GM21515 (cell line): ENCODE results near the gene COL4A1.

Source experiments
- ATAC-seq: cut with Tn5 transposase; IDR thresholded peaks from one replicate; pipeline ENCODE4 v1.9.1; 2021; ENCODE audit not compliant: unreplicated experiment

Gene COL4A1

DNA sequence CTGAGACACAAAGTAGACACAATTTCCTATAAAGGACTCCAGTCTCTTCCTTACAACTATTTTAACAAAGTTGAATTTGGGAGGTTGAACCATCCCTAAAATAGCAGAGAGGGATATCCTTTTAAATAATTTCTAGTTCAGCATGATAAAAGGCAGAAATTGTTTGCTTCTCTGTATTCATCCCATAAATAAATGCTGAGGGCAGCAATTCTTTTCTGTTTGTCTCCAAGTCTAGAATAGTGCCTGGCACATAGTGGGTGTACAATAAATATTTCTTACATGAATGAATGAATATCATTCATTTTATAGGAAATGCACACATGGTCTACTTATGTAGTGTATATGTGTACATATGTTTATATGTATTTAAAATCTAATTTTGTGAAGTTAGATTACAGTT, 12.3 kb downstream of the COL4A1 start:
- ATAC-seq, result no peak

DNA sequence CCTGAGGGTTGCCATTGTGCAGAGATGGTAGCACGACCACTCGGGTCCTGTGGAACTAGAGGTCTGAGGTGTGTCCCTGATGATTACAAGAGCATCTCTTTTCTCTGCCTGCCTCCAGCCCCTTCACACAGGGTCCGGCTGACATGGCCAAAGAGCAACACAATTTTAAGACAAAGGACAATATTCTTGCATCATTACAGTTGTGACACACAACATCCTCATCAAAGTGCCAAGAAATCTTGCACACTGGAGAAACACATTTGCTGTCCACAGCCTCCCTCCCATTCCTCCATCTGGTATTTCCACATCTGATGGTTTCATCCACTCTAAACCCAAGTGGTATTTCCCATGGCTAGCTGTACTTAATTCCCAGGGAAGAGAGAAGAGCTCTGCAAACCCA, 12.8 kb downstream of the COL4A1 start:
- no peak for ATAC-seq

DNA sequence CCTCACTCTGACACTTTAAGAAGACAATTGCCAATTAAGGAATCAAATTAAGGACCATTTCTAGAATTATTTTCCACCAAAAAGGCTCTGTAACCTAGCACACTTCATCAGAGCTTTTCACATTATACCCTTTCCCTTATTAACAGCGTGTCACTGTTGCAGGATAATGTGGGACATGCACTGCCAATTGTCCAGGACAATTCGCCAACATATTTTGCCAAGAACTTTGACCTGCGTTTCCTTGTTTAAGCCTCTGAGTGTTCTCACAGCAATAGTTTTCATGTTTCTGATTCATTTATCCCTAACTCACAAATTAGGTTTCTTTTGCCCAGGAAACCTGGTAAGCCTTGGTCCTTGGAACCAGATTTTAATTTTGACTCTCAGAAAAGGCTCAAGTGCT, 13.3 kb downstream of the COL4A1 start:
- no peak for ATAC-seq

DNA sequence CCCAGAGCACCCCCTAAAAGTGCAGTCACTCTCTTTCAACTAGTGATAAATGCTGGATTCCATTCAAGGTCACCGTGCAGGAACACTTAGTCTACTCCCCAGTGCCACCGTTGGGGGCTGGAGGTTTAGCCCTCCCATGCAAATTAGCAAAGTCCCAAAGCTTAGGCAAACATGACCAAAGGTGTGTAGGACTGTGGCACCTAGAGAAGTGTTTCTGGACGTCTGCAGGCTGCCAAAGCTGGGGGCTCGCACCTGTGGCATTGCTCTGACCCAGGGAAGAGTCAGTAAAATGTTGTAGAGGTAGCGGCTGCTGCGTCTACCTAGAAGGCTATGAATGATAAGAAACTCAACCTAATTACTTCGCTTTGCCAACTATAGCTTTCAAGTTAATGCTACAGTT, 13.9 kb downstream of the COL4A1 start:
- no peak for ATAC-seq

DNA sequence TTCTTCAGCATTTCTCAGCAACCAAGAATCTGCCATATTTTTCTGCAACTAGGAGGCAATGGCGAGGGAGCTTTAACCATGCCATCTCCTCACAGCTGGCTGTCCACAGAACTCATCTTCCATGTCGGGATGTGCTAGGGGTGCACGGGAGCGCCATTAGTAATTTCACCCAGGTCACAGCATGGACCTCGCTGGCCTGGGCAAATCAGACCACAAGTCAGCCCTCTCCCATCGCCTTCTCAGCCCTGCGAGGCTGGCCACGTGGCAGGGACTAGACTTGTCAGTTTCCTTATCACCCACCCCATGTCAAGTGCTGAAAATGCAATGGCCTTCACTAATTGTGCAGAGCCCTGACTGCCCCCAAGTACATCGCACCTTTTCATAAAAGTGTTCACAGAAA, 15.7 kb downstream of the COL4A1 start:
- ATAC-seq, result no peak

DNA sequence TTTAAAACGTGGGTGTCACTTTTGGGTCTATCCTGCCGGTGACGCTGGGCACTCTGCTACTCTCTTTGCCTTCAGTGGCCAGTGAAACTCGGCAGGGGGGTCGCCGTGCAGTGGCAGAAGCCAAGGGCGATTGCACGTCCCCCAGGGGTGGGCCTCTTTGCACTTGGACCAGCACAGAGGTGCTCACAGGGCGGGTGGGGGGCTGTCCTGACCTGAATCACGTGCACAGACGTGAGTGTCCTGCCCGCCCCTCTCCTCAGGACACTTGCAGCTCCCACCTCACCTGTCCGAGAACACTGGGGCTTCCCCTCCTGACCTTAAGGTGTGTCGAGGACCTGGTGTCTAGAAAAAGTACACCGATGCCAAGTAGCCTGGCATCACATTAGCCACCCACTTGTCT, 16.1 kb downstream of the COL4A1 start:
- no peak for ATAC-seq

DNA sequence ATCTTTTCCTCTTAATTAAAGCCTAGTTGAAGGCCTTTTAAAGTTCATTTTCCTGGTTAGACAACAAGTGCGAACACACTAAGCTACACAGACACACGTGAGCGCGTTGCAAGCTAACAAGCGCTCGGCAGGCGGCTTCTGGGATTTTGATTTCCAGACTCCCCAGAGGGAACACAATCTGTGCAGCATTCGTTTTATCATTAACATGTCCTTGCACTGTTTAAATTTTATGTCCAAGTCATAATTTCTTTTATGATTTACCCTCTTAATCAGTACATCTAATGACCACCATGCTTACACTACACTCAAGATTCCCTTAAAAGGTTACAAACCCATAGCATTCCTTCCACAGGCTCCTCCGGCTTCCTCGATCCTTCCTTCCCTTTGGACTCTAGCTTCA, 16.8 kb downstream of the COL4A1 start:
- no peak for ATAC-seq

DNA sequence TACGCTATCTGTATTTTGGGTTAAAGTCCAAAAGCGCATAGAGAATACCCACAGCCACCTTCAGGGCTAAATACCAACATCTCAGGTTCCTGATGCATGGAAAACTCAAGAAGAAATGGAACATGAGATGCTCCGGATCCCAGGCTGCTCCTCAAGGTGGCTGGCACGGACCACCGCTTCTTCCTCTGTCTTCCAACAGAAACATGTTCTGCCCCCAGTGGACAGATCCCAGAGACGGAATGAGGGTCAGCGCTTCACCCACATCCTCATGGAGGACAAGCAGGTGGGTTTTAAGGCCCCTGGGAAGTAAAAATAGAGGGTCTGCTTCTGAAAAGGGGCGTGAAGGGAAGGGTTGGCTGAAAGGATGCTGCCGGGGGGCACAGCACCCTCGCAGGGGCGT, 17.3 kb downstream of the COL4A1 start:
- no peak for ATAC-seq

DNA sequence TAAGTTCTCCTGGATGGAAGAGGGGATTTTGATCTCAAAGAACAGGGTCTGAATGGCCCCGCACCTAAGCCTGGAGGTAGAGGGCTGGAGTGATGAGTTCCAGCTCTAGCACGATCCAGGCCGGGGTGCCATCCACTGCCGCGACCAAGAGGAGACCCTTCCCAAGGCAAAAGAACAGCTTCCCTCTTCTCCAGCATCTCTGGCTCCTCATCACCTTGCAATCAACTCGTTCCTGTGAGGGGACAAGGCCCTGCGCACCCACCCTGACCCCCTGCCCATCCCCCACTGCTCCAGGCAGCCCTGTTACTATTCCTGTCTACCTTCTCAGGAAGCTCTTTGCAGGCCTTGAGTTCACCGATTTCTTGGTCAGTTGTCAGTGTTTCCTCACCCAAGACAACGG, 17.8 kb downstream of the COL4A1 start:
- ATAC-seq, result no peak

DNA sequence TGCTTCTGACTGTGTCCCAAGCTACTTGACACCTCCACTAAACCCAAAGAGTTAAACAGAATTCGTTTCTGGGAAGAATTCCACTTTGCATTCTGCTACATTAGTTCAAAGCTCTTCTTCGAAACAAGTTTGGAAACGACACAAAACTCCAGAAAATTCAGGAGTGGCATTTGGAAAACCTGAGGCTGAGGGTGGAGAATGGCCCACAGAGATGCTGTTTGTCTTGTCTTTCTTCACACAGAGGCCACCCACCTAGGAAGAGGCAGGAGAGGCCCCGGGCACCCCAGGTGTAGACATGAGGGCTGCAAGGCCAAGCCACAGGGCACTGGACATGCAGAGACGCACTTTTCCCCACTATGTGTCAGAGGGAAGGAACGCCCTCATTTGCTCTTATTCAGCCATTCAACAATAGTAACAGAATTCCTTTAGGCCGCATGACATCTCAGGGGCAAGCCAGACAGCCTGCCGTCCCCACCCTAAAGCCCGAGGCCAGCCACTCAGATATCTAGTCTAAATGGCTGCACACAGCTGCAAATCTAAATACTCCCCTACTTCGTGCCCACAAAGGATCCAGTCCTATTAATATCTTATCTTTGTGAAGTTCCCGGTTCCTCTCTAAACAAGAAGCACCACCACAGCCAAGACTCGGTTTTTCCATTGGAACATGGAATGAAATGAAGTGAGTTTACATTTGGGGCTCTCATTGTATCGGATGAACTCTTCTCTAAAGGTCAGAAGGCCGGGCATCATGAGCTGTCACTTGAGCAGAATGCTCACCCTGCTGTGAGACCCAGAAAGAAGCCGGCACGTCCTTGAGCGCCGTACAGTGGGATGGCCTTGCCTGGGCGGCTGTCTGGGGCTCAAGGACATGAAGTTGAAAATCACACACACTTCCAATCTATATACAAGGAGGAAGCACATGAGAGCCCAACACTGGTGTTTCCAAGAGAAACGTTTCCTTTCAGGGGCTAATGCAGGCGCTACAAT, 19.8 kb downstream of the COL4A1 start:
- ATAC-seq, result no peak

DNA sequence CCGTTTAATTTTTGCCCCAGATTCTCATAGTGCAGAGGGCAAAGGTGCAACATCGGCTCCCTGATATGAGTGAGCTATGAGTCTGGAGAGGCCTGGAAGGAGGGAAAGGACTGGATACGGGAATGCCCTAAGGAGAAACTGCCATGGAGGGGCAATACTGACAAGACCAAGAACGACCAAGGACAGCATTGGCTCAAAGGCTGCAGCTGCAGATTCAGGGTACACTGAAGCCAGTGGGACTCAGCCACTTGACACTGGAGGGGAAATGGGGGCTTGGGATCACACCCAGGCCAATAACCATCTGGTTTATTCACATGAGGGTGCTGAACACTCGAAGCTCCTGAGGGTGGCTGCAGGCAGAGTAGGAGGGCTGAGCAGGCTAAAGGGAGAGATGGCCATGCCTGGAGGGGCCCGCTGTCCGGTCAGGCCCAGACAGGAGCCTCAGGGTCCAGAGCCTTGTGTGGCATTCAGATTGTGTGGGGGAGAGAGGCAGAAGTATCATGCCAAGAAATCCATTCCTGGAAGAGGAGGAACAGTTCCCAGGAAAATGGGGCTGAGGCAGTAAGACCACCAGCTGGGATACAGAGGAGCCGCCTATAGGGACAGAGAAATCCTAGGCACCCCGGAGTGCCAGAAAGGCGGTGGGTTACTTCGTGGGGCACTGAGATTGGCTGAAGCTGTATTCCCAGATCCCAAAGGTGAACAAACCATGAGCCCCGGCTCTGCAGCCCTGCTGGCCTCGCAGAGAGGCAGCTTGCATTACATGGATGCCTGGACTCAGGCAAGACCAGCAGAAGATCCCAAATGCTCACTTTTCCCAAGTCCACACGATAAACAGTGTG, 20.7 kb downstream of the COL4A1 start:
- ATAC-seq, result no peak

DNA sequence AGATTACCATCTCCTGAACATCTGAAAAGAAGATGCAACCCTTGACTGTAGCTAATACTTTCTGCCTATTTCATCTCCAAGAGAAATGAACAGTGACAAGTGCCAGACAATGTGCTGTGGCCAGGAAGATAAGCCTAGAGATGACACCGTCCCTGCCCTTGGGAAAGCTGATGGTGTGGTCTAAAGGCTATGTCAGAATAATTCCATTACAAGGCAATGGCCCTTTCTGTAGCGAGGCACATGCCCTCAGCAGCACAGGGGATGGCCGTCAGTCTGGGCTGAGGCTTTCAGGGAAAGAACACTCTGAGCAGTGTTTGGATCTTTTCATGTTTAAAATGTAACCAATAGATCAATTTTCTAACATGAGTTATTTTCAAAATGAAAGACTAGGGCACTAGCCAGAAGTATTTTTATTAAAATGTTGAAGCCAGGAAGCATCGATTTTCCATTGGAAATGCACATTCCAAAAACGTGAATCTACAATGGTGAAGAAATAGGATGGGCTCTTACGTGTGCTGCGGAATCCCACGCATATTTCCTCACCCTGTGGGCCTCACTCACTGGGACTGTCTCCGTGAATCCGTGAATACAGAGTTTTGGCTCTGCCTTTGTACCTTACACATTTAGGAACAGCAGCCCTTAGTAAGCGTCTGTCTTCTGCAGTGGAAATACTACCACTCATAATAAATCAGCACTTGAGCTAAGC, 22.0 kb downstream of the COL4A1 start:
- no peak for ATAC-seq

DNA sequence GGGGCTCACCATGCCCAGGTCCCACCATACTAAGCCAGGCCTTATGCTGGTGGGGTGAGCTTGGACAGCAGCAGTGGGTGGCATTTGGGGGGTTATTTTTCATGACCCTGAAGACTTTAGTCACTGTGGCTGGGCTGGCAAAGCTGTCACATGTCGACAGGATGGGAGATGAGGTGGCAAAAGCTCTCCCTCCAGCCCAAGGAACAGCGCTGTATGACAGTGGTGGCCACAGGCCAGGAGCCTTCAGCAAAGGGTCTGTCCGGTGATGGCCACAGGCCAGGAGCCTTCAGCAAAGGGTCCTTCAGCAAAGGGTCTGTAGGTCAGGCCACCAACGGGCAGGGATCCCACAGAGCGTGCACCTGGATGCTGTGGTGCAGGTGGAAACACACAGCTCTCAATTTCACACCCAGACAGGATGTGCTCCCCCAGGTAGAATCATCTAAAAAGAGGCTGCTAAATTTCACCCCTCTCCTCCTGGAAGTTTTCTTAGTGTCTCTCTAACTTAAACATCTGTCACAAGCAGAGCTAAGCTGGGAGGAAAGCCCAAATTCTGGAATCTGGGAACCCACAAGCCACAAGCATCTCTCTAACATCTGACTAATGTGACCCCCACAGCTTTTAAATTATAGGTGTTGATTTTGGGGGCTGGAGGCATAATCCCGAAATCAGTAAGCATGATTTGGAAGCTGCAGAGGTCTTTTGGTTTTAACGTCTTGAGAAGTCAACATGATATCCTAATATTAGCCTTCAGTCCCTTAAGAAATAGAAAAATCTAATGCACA, 23.0 kb downstream of the COL4A1 start:
- ATAC-seq, result no peak

DNA sequence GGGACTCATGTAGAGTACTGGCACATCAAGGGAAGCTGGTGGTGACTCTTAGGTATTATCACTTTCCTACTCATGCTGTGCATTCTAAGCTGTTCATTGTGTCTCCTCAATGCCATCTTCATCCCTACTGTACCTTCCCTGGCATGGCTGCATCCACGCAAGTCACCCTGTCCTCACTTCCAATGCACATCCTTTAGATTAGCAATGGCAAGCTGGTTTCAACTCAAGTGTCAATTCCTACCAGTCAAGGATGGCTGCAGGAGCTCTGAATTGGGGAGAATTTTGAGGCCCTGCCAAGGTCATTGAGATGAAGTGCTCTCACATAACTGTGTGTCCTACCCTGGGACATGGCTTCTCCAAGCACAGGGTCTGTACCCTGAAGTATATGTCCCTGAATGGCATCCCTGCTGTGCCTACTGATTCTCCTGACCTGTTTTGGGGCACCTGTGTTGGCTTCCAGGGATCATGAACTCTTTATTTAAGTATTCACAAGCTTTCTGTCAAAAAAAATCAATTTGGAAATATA, 24.6 kb downstream of the COL4A1 start:
- no peak for ATAC-seq

DNA sequence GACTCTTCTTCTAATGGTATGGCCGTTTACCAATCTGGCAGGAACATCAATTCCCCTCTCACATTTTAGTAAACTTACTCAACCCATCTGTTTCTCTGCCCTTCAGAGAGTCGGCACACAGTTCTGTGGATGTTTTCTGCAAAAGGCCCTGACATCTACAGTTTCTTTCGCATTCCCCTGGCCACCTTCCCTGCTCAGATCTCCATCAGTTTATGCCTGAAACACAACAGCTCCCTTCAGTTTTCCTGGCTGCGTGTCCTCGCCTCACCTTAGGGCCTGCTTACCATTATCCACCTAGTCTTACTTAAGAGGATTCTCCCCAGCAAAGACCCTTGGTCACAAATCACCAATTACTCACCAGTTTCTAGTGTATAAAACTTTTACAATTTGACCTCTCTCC, 25.2 kb downstream of the COL4A1 start:
- ATAC-seq, result no peak

DNA sequence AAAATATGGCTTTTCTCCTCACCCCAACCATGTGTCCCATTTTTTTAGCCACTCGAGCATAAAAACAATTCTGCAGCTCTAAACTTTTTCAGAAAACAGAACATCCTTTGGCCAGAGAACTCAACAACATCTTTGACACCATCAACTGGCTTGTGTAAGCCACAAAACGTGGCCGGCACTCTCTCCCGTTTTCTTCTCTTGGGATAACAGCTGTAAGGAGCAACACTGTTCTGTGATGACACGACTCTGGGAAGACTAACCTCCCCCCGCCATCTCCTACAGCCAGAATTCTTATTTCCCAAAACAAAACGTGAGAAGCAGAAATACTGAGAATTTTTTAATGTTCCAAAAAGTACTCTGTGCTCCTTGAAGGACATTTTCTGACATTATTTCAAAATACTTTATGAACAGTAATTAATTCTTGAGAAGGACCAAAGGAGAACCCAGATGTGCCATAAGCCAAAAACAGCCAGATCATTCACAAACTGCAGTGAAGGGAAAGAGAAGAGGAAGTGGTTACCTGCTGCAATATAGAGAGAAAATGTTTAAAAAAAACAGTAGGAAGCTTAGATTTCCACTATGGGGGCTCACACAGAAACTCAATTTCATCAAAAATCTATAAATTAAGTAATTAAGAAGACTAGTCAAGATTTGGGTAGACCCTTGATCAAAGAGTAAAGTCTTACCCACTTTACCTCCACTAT, 25.8 kb downstream of the COL4A1 start:
- no peak for ATAC-seq

DNA sequence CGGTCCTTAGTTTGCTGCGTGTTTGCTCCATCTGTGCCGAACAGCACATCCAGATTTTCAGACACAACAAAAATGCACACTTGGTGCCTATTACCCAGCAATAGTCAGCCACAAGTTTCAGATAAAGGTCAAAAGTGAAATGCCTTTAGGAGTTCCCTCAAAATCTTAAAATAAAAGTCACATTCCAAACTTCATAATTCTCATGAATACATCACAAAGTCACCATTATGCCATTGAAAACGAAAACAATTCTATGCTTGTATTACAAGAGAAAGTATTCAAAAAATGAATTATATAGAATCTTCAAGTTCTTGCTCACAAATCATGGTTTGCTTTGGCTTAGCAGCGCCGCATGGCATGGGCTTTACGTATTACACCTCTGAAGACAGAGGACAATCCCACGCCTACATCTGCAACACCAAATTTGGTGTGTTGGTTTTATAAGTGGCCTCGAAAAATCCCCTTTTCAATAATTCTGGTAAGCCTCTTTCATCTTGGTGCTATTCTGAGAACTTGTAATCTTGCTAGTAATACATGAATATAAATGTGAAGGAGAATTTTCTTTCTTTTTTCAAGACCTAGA, 26.6 kb downstream of the COL4A1 start:
- no peak for ATAC-seq

DNA sequence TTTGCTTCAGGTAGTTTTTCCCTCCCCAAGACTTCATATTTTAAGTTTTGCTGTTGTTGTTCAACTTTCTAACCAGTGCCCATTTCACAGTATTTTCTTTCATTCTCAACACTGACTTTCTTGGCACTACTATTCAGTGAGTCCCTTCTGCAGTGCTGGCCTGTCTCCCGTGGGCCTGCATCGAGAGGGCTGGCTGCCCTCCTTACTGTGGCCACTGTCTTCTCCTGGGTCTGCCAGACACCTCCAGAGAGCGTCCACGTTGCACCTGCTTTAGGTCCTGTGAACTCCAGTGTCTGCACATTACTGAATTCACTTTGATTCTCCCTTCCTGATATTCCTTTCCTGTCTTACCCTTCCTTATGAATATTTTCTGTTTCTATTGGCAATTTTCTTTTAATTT, 27.3 kb downstream of the COL4A1 start:
- no peak for ATAC-seq

DNA sequence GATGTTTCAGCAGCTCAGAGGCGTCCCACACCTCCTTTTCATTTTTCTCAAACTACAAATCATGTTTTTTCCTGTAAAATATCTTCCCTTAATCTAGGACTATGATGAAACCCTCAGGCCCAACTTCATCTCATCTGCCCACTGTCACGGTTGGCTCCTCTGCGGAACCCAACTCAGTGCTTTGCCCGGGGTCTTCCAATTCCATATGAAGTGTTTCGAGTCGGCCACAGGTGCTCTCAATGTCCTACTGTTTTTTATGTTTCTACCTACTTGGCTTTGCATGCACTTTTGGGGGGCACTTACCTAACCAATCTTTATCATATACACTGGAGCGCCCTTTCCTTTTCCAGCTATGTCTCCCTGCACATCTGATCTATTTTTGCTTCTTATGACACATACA, 28.1 kb downstream of the COL4A1 start:
- no peak for ATAC-seq
